Kidney (tissue), 14 donors: Measurements from ENCODE around the gene ELMO2. TPM values are rescaled to one million over a fixed set of nuclear protein-coding genes. Genes with fewer than 3 reads are reported as not detected.
A peak's percentile ranks its signal among the peaks of the same experiment; 100 is the strongest.

Experiments
- DNase-seq, 5 donors: peaks; one replicate each; pipeline ENCODE4 v3.0.0-alpha.2; 2013 to 2020
- FAIRE-seq: peaks from 2 replicates; lab custom pipeline; 2012; peaks lifted over from hg19 to GRCh38; lab: Jason Lieb, UNC
- H3K27ac ChIP-seq, 2 donors: one replicate each; pipeline ENCODE4 v1.7.0; 2013; ENCODE audit warnings: low read depth in 2 of 2, low read length in 2 of 2, inconsistent platforms in 1 of 2
- H3K27me3 ChIP-seq: one replicate; pipeline ENCODE4 v1.7.1; 2013; ENCODE audit warnings: low read length, inconsistent platforms; ENCODE audit not compliant: control insufficient read depth, insufficient read depth
- H3K36me3 ChIP-seq, 3 donors: one replicate each; pipeline versions ENCODE4 v1.7.0 to v1.7.1; 2013; ENCODE audit warnings: low read length in 3 of 3, control low read depth in 1 of 3, inconsistent platforms in 1 of 3; ENCODE audit not compliant: insufficient read depth in 3 of 3, control insufficient read depth in 2 of 3
- H3K4me1 ChIP-seq, 3 donors: one replicate each; pipeline versions ENCODE4 v1.7.0 to v1.7.1; 2013; ENCODE audit warnings: low read length in 3 of 3, inconsistent platforms in 1 of 3, low read depth in 1 of 3; ENCODE audit not compliant: control insufficient read depth in 2 of 3, insufficient read depth in 2 of 3
- H3K4me3 ChIP-seq, 3 donors: one replicate each; pipeline versions ENCODE4 v1.7.0 to v1.8.1; 2013; ENCODE audit warnings: low read length in 3 of 3, control low read depth in 1 of 3, inconsistent platforms in 1 of 3
- H3K9ac ChIP-seq, 3 donors: one replicate each; pipeline versions ENCODE4 v1.7.0 to v1.7.1; 2013; ENCODE audit warnings: low read length in 3 of 3, control low read depth in 1 of 3, inconsistent platforms in 1 of 3
- H3K9me3 ChIP-seq, 3 donors: one replicate each; pipeline versions ENCODE4 v1.7.0 to v1.7.1; 2013; ENCODE audit warnings: low read length in 3 of 3, control low read depth in 1 of 3, inconsistent platforms in 1 of 3; ENCODE audit not compliant: control insufficient read depth in 2 of 3, insufficient read depth in 1 of 3
- intact Hi-C: fragments of 100-400 bp; cut with DNase I; formaldehyde crosslinking; loops from one replicate; pipeline ENCODE4 v1.11.1; 2022
- polyA plus RNA-seq: library from polyadenylated mRNA; stranded (reverse); fragments of 350-450 nt; fragmentation: Illumina TruSeq; extraction: RNeasy Lipid Tissue Mini Kit (QIAGEN cat#74804); gene quantifications from one replicate; pipeline ENCODE4 v1.2.3, GENCODE V29; 2014; ENCODE audit warnings: low read depth, low replicate concordance; ENCODE audit not compliant: insufficient read depth
- total RNA-seq: library from RNA; stranded (reverse); fragmentation: NEBNext Ultra II Directional; extraction: Animal tissue kit (Norgen Biotek cat#: 25700); gene quantifications from one replicate; pipeline ENCODE4 v1.2.1, GENCODE V29; 2021
- TF ChIP-seq, protein P1 (sequence below): IDR thresholded peaks from 3 replicates; pipeline ENCODE4 v1.5.1; 2012; ENCODE audit warnings: mild to moderate bottlenecking, moderate library complexity, borderline replicate concordance; ENCODE audit not compliant: insufficient read depth; ENCODE audit errors: extremely low read depth
- donor health status: control.
- donor health status: control.
- donor health status: control.
- donor health status: control.
- donor health status: control.
- donor health status: DM: yes; HTN: yes; CAD: no.
- donor health status: Normal renal cell carcinoma (clear cell type).

The ELMO2 gene
- total and polyA plus RNA-seq, 2 donors from 2014 or later, result 21.0 to 43.0 TPM

GRCh38 chr20:46411637-46412036, 5.2 kb upstream of the ELMO2 start:
- TF ChIP-seq, protein P1, sequence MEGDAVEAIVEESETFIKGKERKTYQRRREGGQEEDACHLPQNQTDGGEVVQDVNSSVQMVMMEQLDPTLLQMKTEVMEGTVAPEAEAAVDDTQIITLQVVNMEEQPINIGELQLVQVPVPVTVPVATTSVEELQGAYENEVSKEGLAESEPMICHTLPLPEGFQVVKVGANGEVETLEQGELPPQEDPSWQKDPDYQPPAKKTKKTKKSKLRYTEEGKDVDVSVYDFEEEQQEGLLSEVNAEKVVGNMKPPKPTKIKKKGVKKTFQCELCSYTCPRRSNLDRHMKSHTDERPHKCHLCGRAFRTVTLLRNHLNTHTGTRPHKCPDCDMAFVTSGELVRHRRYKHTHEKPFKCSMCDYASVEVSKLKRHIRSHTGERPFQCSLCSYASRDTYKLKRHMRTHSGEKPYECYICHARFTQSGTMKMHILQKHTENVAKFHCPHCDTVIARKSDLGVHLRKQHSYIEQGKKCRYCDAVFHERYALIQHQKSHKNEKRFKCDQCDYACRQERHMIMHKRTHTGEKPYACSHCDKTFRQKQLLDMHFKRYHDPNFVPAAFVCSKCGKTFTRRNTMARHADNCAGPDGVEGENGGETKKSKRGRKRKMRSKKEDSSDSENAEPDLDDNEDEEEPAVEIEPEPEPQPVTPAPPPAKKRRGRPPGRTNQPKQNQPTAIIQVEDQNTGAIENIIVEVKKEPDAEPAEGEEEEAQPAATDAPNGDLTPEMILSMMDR, result no peak
- H3K36me3 ChIP-seq, result no peaks in the 10 kb centered on the region
- DNase-seq, result no peak
- no peaks in the 10 kb centered on the region for H3K9me3 ChIP-seq
- H3K9ac ChIP-seq, result no peak overlapping the region
- FAIRE-seq, result no peak
- intact Hi-C loops, result no loop called here
- no peaks in the 10 kb centered on the region for H3K27me3 ChIP-seq
- peaks cover 0 to 6% (median 6%) of the 10 kb centered on the region in 3 donors for H3K4me1 ChIP-seq
- H3K27ac ChIP-seq, result no peak overlapping the region
- H3K4me3 ChIP-seq, result no peak overlapping the region

DNA sequence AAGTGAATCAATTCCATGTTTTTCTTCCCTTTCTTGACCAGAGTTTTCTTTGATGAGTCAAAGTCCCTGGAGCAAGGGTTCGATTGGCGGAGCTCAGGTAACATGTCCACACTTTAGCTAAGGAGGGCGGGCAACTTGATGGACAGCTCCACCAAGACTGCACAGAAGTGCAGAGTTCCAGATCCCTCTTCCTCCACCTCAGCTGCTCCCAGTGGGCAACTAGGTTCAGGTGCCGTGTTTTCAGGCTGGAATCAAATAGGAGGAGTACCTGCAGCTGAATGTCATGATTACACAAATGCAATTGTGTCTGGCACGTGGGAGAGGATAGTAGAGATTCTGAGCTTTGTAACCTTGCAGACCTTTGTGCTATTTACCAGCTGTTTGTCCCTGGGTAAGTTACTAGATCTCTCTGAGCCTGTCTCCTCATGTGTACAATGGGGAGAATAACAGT, 1.9 kb upstream of the ELMO2 start:
- Histone ChIP-seq H3K9ac (no peak overlapping the region), H3K9me3 (no peaks in the 10 kb centered on the region), H3K27me3 (no peaks in the 10 kb centered on the region), H3K36me3 (no peaks in the 10 kb centered on the region), H3K4me1 (peaks cover 0 to 22% (median 19%) of the 10 kb centered on the region in 3 donors), H3K4me3 (no peak overlapping the region), H3K27ac (no peak overlapping the region)
- DNase-seq (no peak), FAIRE-seq (no peak)
- TF ChIP-seq, protein P1, result no peak
- intact Hi-C loops, result no loop called here

DNA sequence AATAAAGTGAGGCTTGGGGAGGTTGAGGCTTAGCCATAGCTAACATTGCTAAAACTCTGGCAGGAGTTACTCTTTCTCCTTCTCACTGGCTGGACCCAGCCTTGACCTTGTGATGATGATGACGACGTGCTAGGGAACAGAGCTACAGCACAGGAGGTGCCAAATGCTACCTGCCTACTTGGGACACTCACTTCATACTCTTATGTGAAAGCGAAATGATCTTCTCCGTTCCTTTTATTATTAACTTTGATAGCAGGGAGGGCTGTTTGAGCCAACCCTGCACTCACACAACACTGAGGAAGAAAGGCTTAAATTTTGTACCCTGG, 1.2 kb upstream of the ELMO2 start:
- DNase-seq, result no peak
- H3K27ac ChIP-seq, result no peak overlapping the region
- peaks cover 0 to 22% (median 21%) of the 10 kb centered on the region in 3 donors for H3K4me1 ChIP-seq
- H3K4me3 ChIP-seq, result peak overlapping the region in 2 of 3 donors; percentile 71 to 87
- H3K36me3 ChIP-seq, result no peaks in the 10 kb centered on the region
- no peak overlapping the region for H3K9ac ChIP-seq
- FAIRE-seq, result no peak
- no peaks in the 10 kb centered on the region for H3K27me3 ChIP-seq
- TF ChIP-seq, protein P1, result no peak
- H3K9me3 ChIP-seq, result no peaks in the 10 kb centered on the region
- intact Hi-C loops, result no loop called here

GRCh38 chr20:46406986-46407670, 713 bp upstream of the ELMO2 start:
- peak overlapping the region; percentile 65 to 87 (median 71) for H3K4me3 ChIP-seq
- TF ChIP-seq, protein P1, result no peak
- FAIRE-seq, result no peak
- no peaks in the 10 kb centered on the region for H3K36me3 ChIP-seq
- H3K4me1 ChIP-seq, result peaks cover 0 to 27% (median 25%) of the 10 kb centered on the region in 3 donors
- peak overlapping the region; percentile 55 to 74 (median 64) for H3K9ac ChIP-seq
- H3K27me3 ChIP-seq, result no peaks in the 10 kb centered on the region
- H3K9me3 ChIP-seq, result no peaks in the 10 kb centered on the region
- intact Hi-C loops, result no loop called here
- peak overlapping the region; percentile 75 to 95 for H3K27ac ChIP-seq
- DNase-seq, result peak; percentile 35 to 92 (median 64)
